Neural cell (in vitro differentiated cells): Measurements from ENCODE around the gene TGFBR3.

Experiments
- EP300 ChIP-seq: fragments of 450-650 bp; conservative IDR thresholded peaks from 2 replicates; pipeline ENCODE4 v1.6.1; 2014; ENCODE audit warnings: antibody characterized with exemption, mild to moderate bottlenecking, moderate library complexity; ENCODE audit not compliant: poor library complexity, severe bottlenecking
- EZH2 ChIP-seq: fragments of 200-600, 300-800 bp; shearing (Covaris generic), sonication (generic); IDR thresholded peaks from 2 replicates; pipeline ENCODE4 v1.6.1; 2014; ENCODE audit warnings: antibody characterized with exemption, low read length, borderline replicate concordance, mild to moderate bottlenecking; ENCODE audit not compliant: insufficient read depth, poor library complexity, severe bottlenecking
- MXI1 ChIP-seq: fragments of 450-650 bp; conservative IDR thresholded peaks from 2 replicates; pipeline ENCODE4 v1.6.1; 2014; ENCODE audit warnings: antibody characterized with exemption, mild to moderate bottlenecking; ENCODE audit not compliant: poor library complexity, severe bottlenecking
- POLR2AphosphoS5 ChIP-seq: IDR thresholded peaks from 2 replicates; pipeline ENCODE4 v1.6.1; 2012
- RAD21 ChIP-seq: fragments of 450-650 bp; conservative IDR thresholded peaks from 2 replicates; pipeline ENCODE4 v1.6.1; 2014; ENCODE audit warnings: antibody characterized with exemption, mild to moderate bottlenecking, moderate library complexity
- REST ChIP-seq: IDR thresholded peaks from 2 replicates; pipeline ENCODE4 v1.6.1; 2012; ENCODE audit warnings: borderline replicate concordance
- SMC3 ChIP-seq: fragments of 450-650 bp; conservative IDR thresholded peaks from 2 replicates; pipeline ENCODE4 v1.6.1; 2014; ENCODE audit warnings: antibody characterized with exemption, mild to moderate bottlenecking, moderate library complexity; ENCODE audit not compliant: poor library complexity
- TAF1 ChIP-seq: IDR thresholded peaks from 2 replicates; pipeline ENCODE4 v1.6.1; 2012; ENCODE audit warnings: low read depth
- TF ChIP-seq, protein P1 (sequence below): fragments of 450-650 bp; IDR thresholded peaks from 2 replicates; pipeline ENCODE4 v1.5.1; 2014; ENCODE audit warnings: antibody characterized with exemption, mild to moderate bottlenecking, moderate library complexity; ENCODE audit not compliant: poor library complexity, severe bottlenecking

DNA sequence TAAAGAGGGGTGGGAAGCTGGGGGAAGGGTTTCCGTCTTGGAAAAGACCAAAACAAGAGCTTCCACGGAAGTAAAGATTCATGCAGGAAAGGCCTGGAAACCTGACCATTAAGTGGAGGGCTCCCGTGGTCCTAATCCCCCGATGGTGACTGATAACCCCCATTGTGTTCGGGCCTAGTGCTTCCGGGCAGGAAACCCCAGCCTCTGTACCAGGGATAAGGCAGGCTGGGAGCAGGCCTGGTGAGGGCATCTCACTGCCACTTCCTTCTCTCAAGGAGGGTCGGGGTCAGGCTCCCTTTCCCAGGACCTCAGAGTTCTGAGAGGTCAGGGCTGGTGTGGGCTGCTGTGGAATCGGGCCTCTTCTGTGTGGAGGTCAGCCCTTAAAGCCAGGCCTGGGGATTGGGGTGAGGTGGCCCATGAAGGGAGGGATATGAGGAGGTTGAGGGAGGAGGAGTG, 248.4 kb downstream of the TGFBR3 start:
- TF ChIP-seq, protein P1, sequence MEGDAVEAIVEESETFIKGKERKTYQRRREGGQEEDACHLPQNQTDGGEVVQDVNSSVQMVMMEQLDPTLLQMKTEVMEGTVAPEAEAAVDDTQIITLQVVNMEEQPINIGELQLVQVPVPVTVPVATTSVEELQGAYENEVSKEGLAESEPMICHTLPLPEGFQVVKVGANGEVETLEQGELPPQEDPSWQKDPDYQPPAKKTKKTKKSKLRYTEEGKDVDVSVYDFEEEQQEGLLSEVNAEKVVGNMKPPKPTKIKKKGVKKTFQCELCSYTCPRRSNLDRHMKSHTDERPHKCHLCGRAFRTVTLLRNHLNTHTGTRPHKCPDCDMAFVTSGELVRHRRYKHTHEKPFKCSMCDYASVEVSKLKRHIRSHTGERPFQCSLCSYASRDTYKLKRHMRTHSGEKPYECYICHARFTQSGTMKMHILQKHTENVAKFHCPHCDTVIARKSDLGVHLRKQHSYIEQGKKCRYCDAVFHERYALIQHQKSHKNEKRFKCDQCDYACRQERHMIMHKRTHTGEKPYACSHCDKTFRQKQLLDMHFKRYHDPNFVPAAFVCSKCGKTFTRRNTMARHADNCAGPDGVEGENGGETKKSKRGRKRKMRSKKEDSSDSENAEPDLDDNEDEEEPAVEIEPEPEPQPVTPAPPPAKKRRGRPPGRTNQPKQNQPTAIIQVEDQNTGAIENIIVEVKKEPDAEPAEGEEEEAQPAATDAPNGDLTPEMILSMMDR: no peak
- TF ChIP-seq POLR2AphosphoS5: no peak
- TF ChIP-seq EP300: no peak
- TF ChIP-seq EZH2: no peak
- no peak for TF ChIP-seq SMC3
- no peak for TF ChIP-seq MXI1
- no peak for TF ChIP-seq REST
- no peak for TF ChIP-seq RAD21
- no peak for TF ChIP-seq TAF1
